ENCODE measurements around the gene PSMB5. TPM values are rescaled to one million over a fixed set of nuclear protein-coding genes. Genes with fewer than 3 reads are reported as not detected.
A peak's percentile ranks its signal among the peaks of the same experiment; 100 is the strongest.

Gene PSMB5
- total and polyA plus RNA-seq, 9 of the 15 experiments (the other 6 are each of a cell fraction or from before 2014, with no cell fraction given), result 198 to 1,870 (median 269) TPM

DNA sequence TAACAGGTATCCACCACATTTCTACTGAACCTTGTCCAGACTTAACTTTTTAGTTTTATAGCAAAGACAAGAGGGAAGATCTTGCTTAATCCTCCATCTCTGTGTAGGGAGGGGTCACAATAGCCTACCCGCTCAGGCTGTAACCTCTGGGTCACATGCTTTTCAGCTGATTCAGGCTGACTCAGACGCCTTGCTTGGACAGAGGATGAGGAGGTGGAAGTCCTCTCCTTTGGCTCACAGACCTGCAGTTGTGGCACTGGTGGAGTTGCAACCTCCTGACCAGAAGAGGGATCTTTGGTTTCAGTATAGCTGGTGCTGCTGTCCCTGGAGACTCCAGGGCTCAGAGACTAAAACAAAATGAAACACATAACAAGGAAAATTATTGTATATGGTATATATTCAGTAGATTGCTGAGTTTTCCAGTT lies 44.0 kb upstream of the PSMB5 start (continued):
- TF ChIP-seq FOXJ2 (tag; IDR thresholded peaks at IDR 0.05) (0 out of 2 replicates have a peak, but pooled peaks have one; percentile 43), FOXM1 (IDR thresholded peaks at IDR 0.05; ENCODE audit: low read depth) (no peak), FOXM1 (CRISPR knock-in tag; IDR thresholded peaks at IDR 0.05; ENCODE audit: low read depth) (no peak), PHB (CRISPR knock-in tag; IDR thresholded peaks at IDR 0.05) (no peak), STAT5A (IDR thresholded peaks at IDR 0.05; ENCODE audit: borderline replicate concordance, low read length) (no peak), PTRF (tag; IDR thresholded peaks at IDR 0.05) (no peak), EHMT2 (IDR thresholded peaks at IDR 0.05) (no peak), ILF3 (IDR thresholded peaks at IDR 0.05; ENCODE audit: borderline replicate concordance) (no peak), FOS (IDR thresholded peaks at IDR 0.05; ENCODE audit: extremely low read depth, insufficient read length) (peak; percentile 32), ZNF282 (CRISPR knock-in tag; IDR thresholded peaks at IDR 0.05) (no peak), PKNOX1 (IDR thresholded peaks at IDR 0.05) (no peak), ESRRA (IDR thresholded peaks at IDR 0.05; ENCODE audit: borderline replicate concordance, low read depth) (peak; percentile 48; the same call in 1 of the 2 replicates), NR4A1 (CRISPR knock-in tag; IDR thresholded peaks at IDR 0.05) (no peak), NR4A1 (tag; IDR thresholded peaks at IDR 0.05) (peak; percentile 60; the same call in 1 of the 2 replicates), KLF16 (IDR thresholded peaks at IDR 0.05) (no peak), PTBP1 (IDR thresholded peaks at IDR 0.05; ENCODE audit: low read depth, low read length) (no peak), EWSR1 (IDR thresholded peaks at IDR 0.05; ENCODE audit: borderline replicate concordance, low read depth, partially characterized antibody) (no peak), NFATC3 (IDR thresholded peaks at IDR 0.05) (no peak), MBD2 (IDR thresholded peaks at IDR 0.05; ENCODE audit: borderline replicate concordance, low read depth) (no peak), BRF1 (IDR thresholded peaks at IDR 0.05; ENCODE audit: borderline replicate concordance, extremely low read depth, insufficient read length) (no peak), RBM14 (IDR thresholded peaks at IDR 0.05; ENCODE audit: borderline replicate concordance, insufficient read depth, low read depth, low read length) (no peak), TAF15 (IDR thresholded peaks at IDR 0.05; ENCODE audit: low read depth, low read length) (no peak), HDAC6 (IDR thresholded peaks at IDR 0.05; ENCODE audit: low read depth, low read length) (no peak), USF1 (CRISPR knock-in tag; IDR thresholded peaks at IDR 0.05) (peak; percentile 88)
- TF ChIP-seq, protein P1, sequence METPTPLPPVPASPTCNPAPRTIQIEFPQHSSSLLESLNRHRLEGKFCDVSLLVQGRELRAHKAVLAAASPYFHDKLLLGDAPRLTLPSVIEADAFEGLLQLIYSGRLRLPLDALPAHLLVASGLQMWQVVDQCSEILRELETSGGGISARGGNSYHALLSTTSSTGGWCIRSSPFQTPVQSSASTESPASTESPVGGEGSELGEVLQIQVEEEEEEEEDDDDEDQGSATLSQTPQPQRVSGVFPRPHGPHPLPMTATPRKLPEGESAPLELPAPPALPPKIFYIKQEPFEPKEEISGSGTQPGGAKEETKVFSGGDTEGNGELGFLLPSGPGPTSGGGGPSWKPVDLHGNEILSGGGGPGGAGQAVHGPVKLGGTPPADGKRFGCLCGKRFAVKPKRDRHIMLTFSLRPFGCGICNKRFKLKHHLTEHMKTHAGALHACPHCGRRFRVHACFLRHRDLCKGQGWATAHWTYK (CRISPR knock-in tag; IDR thresholded peaks at IDR 0.05), result peak; percentile 29; the same call in 1 of the 2 replicates
- TF ChIP-seq, protein P2, sequence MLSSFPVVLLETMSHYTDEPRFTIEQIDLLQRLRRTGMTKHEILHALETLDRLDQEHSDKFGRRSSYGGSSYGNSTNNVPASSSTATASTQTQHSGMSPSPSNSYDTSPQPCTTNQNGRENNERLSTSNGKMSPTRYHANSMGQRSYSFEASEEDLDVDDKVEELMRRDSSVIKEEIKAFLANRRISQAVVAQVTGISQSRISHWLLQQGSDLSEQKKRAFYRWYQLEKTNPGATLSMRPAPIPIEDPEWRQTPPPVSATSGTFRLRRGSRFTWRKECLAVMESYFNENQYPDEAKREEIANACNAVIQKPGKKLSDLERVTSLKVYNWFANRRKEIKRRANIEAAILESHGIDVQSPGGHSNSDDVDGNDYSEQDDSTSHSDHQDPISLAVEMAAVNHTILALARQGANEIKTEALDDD (IDR thresholded peaks at IDR 0.05), result peak; percentile 57
